CD14-positive monocyte (primary cell): ENCODE results near the gene JARID2. TPM values are rescaled to one million over a fixed set of nuclear protein-coding genes. Genes with fewer than 3 reads are reported as not detected.

Experiments used
- DNase-seq, 3 donors: peaks; one replicate each; pipeline ENCODE4 v3.0.0-alpha.2; 2011 to 2022
- H2AFZ ChIP-seq: 2 replicates; pipeline ENCODE4 v1.6.0; 2012; ENCODE audit warnings: mild to moderate bottlenecking, low read depth, low read length, inconsistent platforms; ENCODE audit not compliant: insufficient read depth, poor library complexity, severe bottlenecking
- H3K27ac ChIP-seq, 2 donors: 1 replicate in 1 of 2; 2 replicates in 1 of 2; pipeline ENCODE4 v1.5.1; 2012 to 2013; ENCODE audit warnings: low read length in 2 of 2, control low read depth in 1 of 2, inconsistent platforms in 1 of 2, low read depth in 1 of 2, mild to moderate bottlenecking in 1 of 2
- H3K27me3 ChIP-seq, 2 donors: one replicate each; pipeline versions ENCODE4 v1.6.0 to v1.6.1; 2011 to 2013; ENCODE audit warnings: low read length in 2 of 2; ENCODE audit not compliant: control insufficient read depth in 2 of 2, insufficient read depth in 2 of 2
- H3K36me3 ChIP-seq, 2 donors: replicated peaks in 1 of 2; 1 replicate in 1 of 2; 2 replicates in 1 of 2; pipeline versions ENCODE4 v1.5.1 to v1.6.1; 2012 to 2013; ENCODE audit warnings: low read length in 2 of 2, control low read depth in 1 of 2, inconsistent platforms in 1 of 2, mild to moderate bottlenecking in 1 of 2; ENCODE audit not compliant: insufficient read depth in 2 of 2, control insufficient read depth in 1 of 2
- H3K4me1 ChIP-seq, 2 donors: 1 replicate in 1 of 2; 2 replicates in 1 of 2; pipeline versions ENCODE4 v1.5.1 to v1.6.1; 2012 to 2013; ENCODE audit warnings: low read length in 2 of 2, control low read depth in 1 of 2, inconsistent platforms in 1 of 2, mild to moderate bottlenecking in 1 of 2, moderate library complexity in 1 of 2; ENCODE audit not compliant: insufficient read depth in 2 of 2, control insufficient read depth in 1 of 2
- H3K4me2 ChIP-seq: replicated peaks from 2 replicates; pipeline ENCODE3; 2012; ENCODE audit warnings: low read length, moderate library complexity, mild to moderate bottlenecking; ENCODE audit not compliant: poor library complexity, severe bottlenecking; ENCODE audit errors: extremely low read depth
- H3K4me3 ChIP-seq, 3 experiments: fragments of 200-600 bp in 1 of 3; sonication (generic) in 1 of 3; replicated peaks in 1 of 3; 1 replicate in 2 of 3; 2 replicates in 1 of 3; pipeline ENCODE4 v1.5.1; 2011 to 2013; ENCODE audit warnings: low read length in 3 of 3, mild to moderate bottlenecking in 3 of 3, control low read depth in 2 of 3, low read depth in 2 of 3, inconsistent platforms in 1 of 3, moderate library complexity in 1 of 3
- H3K79me2 ChIP-seq: 2 replicates; pipeline ENCODE4 v1.6.0; 2012; ENCODE audit warnings: mild to moderate bottlenecking, control low read depth, inconsistent platforms, low read length, moderate library complexity; ENCODE audit not compliant: insufficient read depth
- H3K9ac ChIP-seq: 2 replicates; pipeline ENCODE4 v1.6.0; 2017; ENCODE audit warnings: low read length, mild to moderate bottlenecking; ENCODE audit not compliant: insufficient read depth, poor library complexity, severe bottlenecking
- H3K9me3 ChIP-seq, 2 donors: replicated peaks in 1 of 2; 1 replicate in 1 of 2; 2 replicates in 1 of 2; pipeline versions ENCODE4 v1.5.1 to v1.6.1; 2012 to 2013; ENCODE audit warnings: low read length in 2 of 2, control low read depth in 1 of 2; ENCODE audit not compliant: control insufficient read depth in 1 of 2, insufficient read depth in 1 of 2
- H4K20me1 ChIP-seq: 2 replicates; pipeline ENCODE4 v1.6.0; 2012; ENCODE audit warnings: mild to moderate bottlenecking, low read length, control low read depth, moderate library complexity; ENCODE audit not compliant: insufficient read depth
- H3K27ac Mint-ChIP-seq, 7 donors: one replicate each; pipeline ENCODE4 v1.8.0; 2020; ENCODE audit warnings: mild to moderate bottlenecking in 7 of 7, mixed read lengths in 7 of 7, moderate library complexity in 6 of 7, inconsistent platforms in 2 of 7
- H3K27me3 Mint-ChIP-seq, 3 donors: one replicate each; pipeline ENCODE4 v1.8.0; 2021 to 2022; ENCODE audit warnings: low read depth in 3 of 3, mild to moderate bottlenecking in 3 of 3, mixed read lengths in 3 of 3, moderate library complexity in 3 of 3, inconsistent platforms in 1 of 3
- H3K36me3 Mint-ChIP-seq, 2 donors: one replicate each; pipeline ENCODE4 v1.8.0; 2020; ENCODE audit warnings: mixed read lengths in 2 of 2, inconsistent platforms in 1 of 2, mild to moderate bottlenecking in 1 of 2
- H3K4me1 Mint-ChIP-seq: one replicate; pipeline ENCODE4 v1.8.0; 2020; ENCODE audit warnings: mild to moderate bottlenecking, mixed read lengths
- H3K4me3 Mint-ChIP-seq, 2 donors: one replicate each; pipeline ENCODE4 v1.8.0; 2020; ENCODE audit warnings: mild to moderate bottlenecking in 2 of 2, mixed read lengths in 2 of 2, moderate library complexity in 1 of 2
- H3K9me3 Mint-ChIP-seq, 7 donors: one replicate each; pipeline ENCODE4 v1.8.0; 2020 to 2022; ENCODE audit warnings: mixed read lengths in 7 of 7, mild to moderate bottlenecking in 6 of 7, moderate library complexity in 6 of 7, inconsistent platforms in 2 of 7
- CTCF ChIP-seq: fragments of 200-600 bp; IDR thresholded peaks from one replicate; pipeline ENCODE4 v1.8.0; 2022; ENCODE audit warnings: antibody characterized with exemption, mild to moderate bottlenecking
- WGBS: methylation state at CpG from one replicate; pipeline ENCODE4 v1.1.5; 2013; ENCODE audit warnings: missing lambda C conversion rate; ENCODE audit not compliant: insufficient coverage; 5-methylcytosine and 5-hydroxymethylcytosine counted together
- intact Hi-C, 2 donors: fragments of 100-400 bp; cut with micrococcal nuclease; formaldehyde crosslinking; loops; one replicate each; pipeline versions ENCODE4 v1.15.0 to v1.15.1; 2023
- polyA plus RNA-seq, 3 donors: library from polyadenylated mRNA; depleted of rRNA in 1 of 3; unstranded in 2 of 3; stranded (reverse) in 1 of 3; fragments of 300-500 nt in 2 of 3; fragments of >200 nt in 1 of 3; fragmentation: Illumina TruSeq in 2 of 3; gene quantifications; 1 replicate in 2 of 3; 2 replicates in 1 of 3; pipeline ENCODE4 v1.2.3, GENCODE V29; 2012 to 2021

Gene JARID2
- polyA plus RNA-seq, 3 donors: 6.8 to 17.5 (median 12.5) TPM

DNA sequence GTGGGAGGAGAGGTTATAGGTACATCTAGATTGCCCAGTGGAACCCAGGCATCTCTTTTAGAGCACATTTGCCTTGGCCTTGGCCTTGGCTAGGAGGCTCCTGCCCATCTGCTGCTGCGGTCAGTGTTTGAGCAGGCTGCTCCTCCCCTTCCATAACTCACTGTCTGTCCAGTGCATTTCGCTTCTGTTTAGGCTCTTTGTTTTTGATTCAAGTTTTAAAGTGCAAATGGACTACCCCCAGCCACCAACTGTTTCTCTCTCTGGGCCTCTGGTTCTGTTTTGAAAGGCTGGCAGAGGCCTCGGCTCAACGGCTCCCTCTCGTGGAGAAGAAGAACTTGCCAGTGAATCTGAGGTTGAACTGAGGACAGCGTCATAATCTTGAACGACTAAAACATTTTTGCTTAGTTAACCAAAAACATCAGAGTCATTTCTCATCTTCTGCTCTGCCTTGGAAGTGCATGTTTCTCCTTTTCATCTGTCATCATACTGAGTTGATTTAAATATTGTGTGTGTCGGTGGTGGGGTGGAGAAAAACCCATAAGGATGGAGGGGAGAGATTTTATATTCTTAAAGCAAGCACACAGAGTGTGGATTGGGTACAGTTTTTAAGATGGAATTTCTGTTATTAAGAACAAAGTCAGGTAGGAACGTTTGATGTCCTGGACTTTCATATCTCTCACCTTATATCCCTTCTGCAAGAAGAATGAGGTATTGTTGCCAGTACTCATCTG is 245.6 kb downstream of the JARID2 start:
- H3K4me2 ChIP-seq: no peak overlapping the region
- H3K27me3 Mint-ChIP-seq: no peaks in the 10 kb centered on the region
- no peak overlapping the region for H3K4me3 Mint-ChIP-seq
- H3K4me1 Mint-ChIP-seq: peaks cover 20% of the 10 kb centered on the region
- DNase-seq: peak; percentile 64 to 74 (median 68)
- intact Hi-C loops: loop anchor here in 1 of 2 donors (5.0 kb wide), 1 partner anchor 131 kb away; no protein-coding TSS in a partner anchor
- H3K4me1 ChIP-seq: no peaks in the 10 kb centered on the region
- no peak overlapping the region for H3K9ac ChIP-seq
- H3K27ac Mint-ChIP-seq: peak overlapping the region in 6 of 7 donors; percentile 37 to 87 (median 72)
- peaks cover 64 to 86% of the 10 kb centered on the region in 2 donors for H3K36me3 ChIP-seq
- no peak overlapping the region for H2AFZ ChIP-seq
- peak overlapping the region in 1 of 2 donors; percentile 66 for H3K27ac ChIP-seq
- H3K36me3 Mint-ChIP-seq: peaks cover 75 to 88% of the 10 kb centered on the region in 2 donors
- H3K4me3 ChIP-seq: no peak overlapping the region
- TF ChIP-seq CTCF: peak; percentile 91
- peaks cover 75% of the 10 kb centered on the region for H3K79me2 ChIP-seq
- no peaks in the 10 kb centered on the region for H3K27me3 ChIP-seq
- H3K9me3 ChIP-seq: no peaks in the 10 kb centered on the region
- no peaks in the 10 kb centered on the region for H3K9me3 Mint-ChIP-seq
- 23% methylated on average over 5 of the region's 9 CpGs for WGBS
- peaks cover 92% of the 10 kb centered on the region for H4K20me1 ChIP-seq

DNA sequence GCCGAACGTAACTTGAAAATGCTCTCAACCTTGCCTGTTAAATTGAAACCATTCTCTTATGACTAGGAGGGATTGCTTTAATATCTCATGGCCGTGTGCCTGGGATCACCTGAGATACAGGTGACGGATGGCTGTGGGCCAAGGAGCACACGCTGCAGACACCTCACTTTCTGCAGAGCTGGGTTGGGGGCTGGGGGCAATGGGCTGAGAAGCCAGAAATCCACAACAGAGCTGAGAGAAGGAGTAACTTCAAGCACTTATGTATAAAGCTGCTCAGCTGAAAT is 246.1 kb downstream of the JARID2 start:
- 94% methylated on average over 3 of the region's 5 CpGs for WGBS
- Mint-ChIP-seq H3K9me3 (no peaks in the 10 kb centered on the region), H3K4me1 (peaks cover 20% of the 10 kb centered on the region), H3K36me3 (peaks cover 73 to 88% of the 10 kb centered on the region in 2 donors), H3K27ac (peak overlapping the region in 4 of 7 donors; percentile 37 to 66 (median 60)), H3K4me3 (no peak overlapping the region), H3K27me3 (no peaks in the 10 kb centered on the region)
- Histone ChIP-seq H2AFZ (no peak overlapping the region), H3K27me3 (no peaks in the 10 kb centered on the region), H3K4me3 (no peak overlapping the region), H3K4me1 (no peaks in the 10 kb centered on the region), H3K79me2 (peaks cover 75% of the 10 kb centered on the region), H3K9ac (no peak overlapping the region), H4K20me1 (peaks cover 92% of the 10 kb centered on the region), H3K9me3 (no peaks in the 10 kb centered on the region), H3K4me2 (no peak overlapping the region), H3K36me3 (peaks cover 68 to 88% of the 10 kb centered on the region in 2 donors), H3K27ac (peak overlapping the region in 1 of 2 donors; percentile 66)
- no peak for TF ChIP-seq CTCF
- no peak for DNase-seq
- intact Hi-C loops: loop anchor here in 1 of 2 donors (5.0 kb wide), 1 partner anchor 130 kb away; no protein-coding TSS in a partner anchor
